Peyer's patch (tissue), 4 donors: ENCODE data around the gene CDH23. TPM values are rescaled to one million over a fixed set of nuclear protein-coding genes. Genes with fewer than 3 reads are reported as not detected.

ENCODE experiments used
- DNase-seq, 3 donors: peaks; one replicate each; pipeline ENCODE4 v3.0.0-alpha.2; 2017 to 2019
- H3K27ac ChIP-seq, 4 donors: fragments of 200-600 bp; sonication (generic); one replicate each; pipeline ENCODE4 v1.5.1; 2016 to 2019
- H3K27me3 ChIP-seq, 2 donors: fragments of 200-600 bp; sonication (generic); one replicate each; pipeline ENCODE4 v1.5.1; 2019
- H3K36me3 ChIP-seq, 3 donors: fragments of 200-600 bp; sonication (generic); one replicate each; pipeline ENCODE4 v1.5.1; 2016 to 2019
- H3K4me1 ChIP-seq, 4 donors: fragments of 200-600 bp; sonication (generic); one replicate each; pipeline ENCODE4 v1.5.1; 2016 to 2019
- H3K4me3 ChIP-seq, 4 donors: fragments of 200-600 bp; sonication (generic); 1 replicate in 3 of 4; 2 replicates in 1 of 4; pipeline ENCODE4 v1.5.1; 2016 to 2019; ENCODE audit warnings: mild to moderate bottlenecking in 1 of 4
- H3K9me3 ChIP-seq, 4 donors: fragments of 200-600 bp; sonication (generic); one replicate each; pipeline ENCODE4 v1.5.1; 2016 to 2019; ENCODE audit warnings: mild to moderate bottlenecking in 1 of 4
- POLR2A ChIP-seq, 2 donors: fragments of 450-650 bp; IDR thresholded peaks; one replicate each; pipeline ENCODE4 v1.5.1; 2017; ENCODE audit warnings: antibody characterized with exemption in 2 of 2, mild to moderate bottlenecking in 2 of 2, moderate library complexity in 2 of 2
- total RNA-seq, 4 donors: library from RNA; depleted of rRNA; stranded (reverse); fragments of >200 nt; gene quantifications; one replicate each; pipeline ENCODE4 v1.1.0, GENCODE V29; 2016
- TF ChIP-seq, protein P1 (sequence below), 6 experiments: fragments of 450-650 bp in 4 of 6; fragments of 200-600 bp in 2 of 6; sonication (generic) in 1 of 6; IDR thresholded peaks; one replicate each; pipeline ENCODE4 v1.5.1; 2017 to 2019; ENCODE audit warnings: antibody characterized with exemption in 6 of 6, mild to moderate bottlenecking in 3 of 6, moderate library complexity in 1 of 6

Gene CDH23
- total RNA-seq, 4 donors from 2014 or later = 3.2 to 9.9 (median 5.4) TPM

DNA sequence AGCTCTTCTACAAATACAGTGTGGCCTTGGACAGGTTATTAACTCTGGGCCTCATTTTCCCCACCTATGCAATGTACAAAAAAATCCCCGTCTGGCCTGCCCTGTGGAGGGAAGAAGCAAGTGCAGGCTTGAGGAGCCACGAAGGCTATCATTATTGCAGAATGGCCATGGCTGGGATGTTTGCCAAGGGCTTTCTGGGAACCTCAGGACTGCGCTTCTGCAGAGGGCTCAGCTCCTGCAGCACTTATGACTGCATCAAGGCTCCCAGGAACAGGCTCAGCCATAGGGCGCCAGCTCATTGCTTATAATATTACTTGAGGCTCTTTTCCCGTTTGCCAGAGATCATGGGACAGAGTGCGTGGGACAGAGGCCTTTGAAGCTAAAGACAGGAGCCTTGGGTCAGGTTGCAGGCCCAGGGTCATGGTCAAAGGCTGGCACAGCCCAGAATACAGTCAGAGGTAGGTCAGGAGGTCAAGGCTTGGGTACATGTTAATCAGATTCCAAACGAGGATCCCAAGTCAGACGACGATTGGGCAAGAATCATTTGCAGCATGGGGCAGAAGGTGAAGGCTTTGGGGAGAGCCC, 343.4 kb downstream of the CDH23 start:
- TF ChIP-seq POLR2A (IDR thresholded peaks at IDR 0.05) = no peak
- TF ChIP-seq, protein P1, sequence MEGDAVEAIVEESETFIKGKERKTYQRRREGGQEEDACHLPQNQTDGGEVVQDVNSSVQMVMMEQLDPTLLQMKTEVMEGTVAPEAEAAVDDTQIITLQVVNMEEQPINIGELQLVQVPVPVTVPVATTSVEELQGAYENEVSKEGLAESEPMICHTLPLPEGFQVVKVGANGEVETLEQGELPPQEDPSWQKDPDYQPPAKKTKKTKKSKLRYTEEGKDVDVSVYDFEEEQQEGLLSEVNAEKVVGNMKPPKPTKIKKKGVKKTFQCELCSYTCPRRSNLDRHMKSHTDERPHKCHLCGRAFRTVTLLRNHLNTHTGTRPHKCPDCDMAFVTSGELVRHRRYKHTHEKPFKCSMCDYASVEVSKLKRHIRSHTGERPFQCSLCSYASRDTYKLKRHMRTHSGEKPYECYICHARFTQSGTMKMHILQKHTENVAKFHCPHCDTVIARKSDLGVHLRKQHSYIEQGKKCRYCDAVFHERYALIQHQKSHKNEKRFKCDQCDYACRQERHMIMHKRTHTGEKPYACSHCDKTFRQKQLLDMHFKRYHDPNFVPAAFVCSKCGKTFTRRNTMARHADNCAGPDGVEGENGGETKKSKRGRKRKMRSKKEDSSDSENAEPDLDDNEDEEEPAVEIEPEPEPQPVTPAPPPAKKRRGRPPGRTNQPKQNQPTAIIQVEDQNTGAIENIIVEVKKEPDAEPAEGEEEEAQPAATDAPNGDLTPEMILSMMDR (IDR thresholded peaks at IDR 0.05) = peak in 1 of 6 experiments; percentile 24
- no peaks in the 10 kb centered on the region for H3K36me3 ChIP-seq
- no peaks in the 10 kb centered on the region for H3K27me3 ChIP-seq
- peak overlapping the region in 2 of 4 donors; percentile 0 to 33 for H3K27ac ChIP-seq
- no peak for DNase-seq
- no peak overlapping the region for H3K4me3 ChIP-seq
- peaks cover 0 to 40% (median 28%) of the 10 kb centered on the region in 4 donors for H3K4me1 ChIP-seq
- no peaks in the 10 kb centered on the region for H3K9me3 ChIP-seq

- H3K4me1 ChIP-seq = peaks cover 2 to 40% (median 23%) of the 10 kb centered on the region in 4 donors
- TF ChIP-seq POLR2A (IDR thresholded peaks at IDR 0.05) = no peak
- H3K4me3 ChIP-seq = no peak overlapping the region
Observed at GRCh38 chr10:71741029-71741428, 344.3 kb downstream of the CDH23 start.

GRCh38 chr10:71741671-71742070, 345.0 kb downstream of the CDH23 start:
- Histone ChIP-seq H3K36me3 (no peaks in the 10 kb centered on the region), H3K27me3 (no peaks in the 10 kb centered on the region), H3K27ac (peak overlapping the region in 2 of 4 donors; percentile 32 to 33), H3K9me3 (no peaks in the 10 kb centered on the region), H3K4me1 (peaks cover 9 to 40% (median 23%) of the 10 kb centered on the region in 4 donors), H3K4me3 (no peak overlapping the region)
- TF ChIP-seq POLR2A (IDR thresholded peaks at IDR 0.05) = no peak
- TF ChIP-seq, protein P1 (IDR thresholded peaks at IDR 0.05) = no peak
- DNase-seq = no peak

More at GRCh38 chr10:71741029-71741428, 344.3 kb downstream of the CDH23 start:
- H3K36me3 ChIP-seq = no peaks in the 10 kb centered on the region
- no peak for DNase-seq
- H3K9me3 ChIP-seq = no peaks in the 10 kb centered on the region
- no peaks in the 10 kb centered on the region for H3K27me3 ChIP-seq
- H3K27ac ChIP-seq = peak overlapping the region in 2 of 4 donors; percentile 32 to 33

GRCh38 chr10:71742301-71743088, 345.8 kb downstream of the CDH23 start:
- Histone ChIP-seq H3K4me3 (no peak overlapping the region), H3K4me1 (peaks cover 16 to 40% (median 28%) of the 10 kb centered on the region in 4 donors), H3K27ac (peak overlapping the region in 2 of 4 donors; percentile 32 to 33), H3K36me3 (no peaks in the 10 kb centered on the region), H3K9me3 (no peaks in the 10 kb centered on the region), H3K27me3 (no peaks in the 10 kb centered on the region)
- no peak for TF ChIP-seq POLR2A (IDR thresholded peaks at IDR 0.05)
- TF ChIP-seq, protein P1 (IDR thresholded peaks at IDR 0.05) = no peak
- no peak for DNase-seq

DNA sequence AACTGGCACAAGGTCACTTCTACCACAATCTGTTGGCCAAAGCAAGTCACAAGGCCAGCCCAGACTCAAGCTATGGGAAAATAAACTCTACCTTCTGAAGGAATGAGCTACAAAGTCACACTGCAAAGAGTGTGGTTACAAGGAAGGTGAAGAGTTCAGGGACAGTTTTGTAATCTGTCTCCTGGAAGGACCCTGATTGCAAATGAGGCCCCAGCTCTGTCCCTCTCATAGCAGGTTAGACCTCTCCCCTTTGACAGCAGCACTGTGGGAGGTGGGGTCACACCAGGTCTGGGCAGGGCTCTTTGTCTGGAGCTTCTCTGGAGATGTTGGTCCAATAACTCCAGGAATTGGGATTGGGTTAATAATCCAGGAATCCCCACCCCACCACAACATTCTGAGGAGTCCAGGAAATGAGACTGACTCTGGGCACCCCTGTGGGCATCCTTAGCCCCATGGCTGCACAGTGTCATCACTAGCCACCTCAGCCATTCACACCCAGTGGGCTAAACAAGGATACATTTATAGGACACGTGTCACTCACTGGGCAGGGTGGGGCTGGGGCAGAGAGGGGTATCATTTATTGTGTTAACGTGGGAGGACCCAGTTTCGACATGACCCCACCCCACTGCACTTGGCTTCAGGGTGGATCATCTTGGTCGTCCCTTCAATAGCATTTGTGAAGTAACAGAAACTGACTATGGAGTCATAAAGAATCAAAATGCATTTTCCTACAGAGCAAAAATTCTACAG, 346.5 kb downstream of the CDH23 start:
- Histone ChIP-seq H3K4me3 (no peak overlapping the region), H3K9me3 (no peaks in the 10 kb centered on the region), H3K27ac (peak overlapping the region in 2 of 4 donors; percentile 27 to 32), H3K27me3 (no peaks in the 10 kb centered on the region), H3K4me1 (peaks cover 23 to 47% (median 33%) of the 10 kb centered on the region in 4 donors), H3K36me3 (no peaks in the 10 kb centered on the region)
- no peak for DNase-seq
- TF ChIP-seq POLR2A (IDR thresholded peaks at IDR 0.05) = no peak
- TF ChIP-seq, protein P1 (IDR thresholded peaks at IDR 0.05) = no peak
